Esophagus muscularis mucosa (tissue), 4 donors: ENCODE data around the gene GPC6. TPM values are rescaled to one million over a fixed set of nuclear protein-coding genes. Genes with fewer than 3 reads are reported as not detected.

Experiments
- DNase-seq: peaks from one replicate; pipeline ENCODE4 v3.0.0-alpha.2; 2017; ENCODE audit errors: extremely low spot score
- H3K27ac ChIP-seq, 4 donors: fragments of 200-600 bp; sonication (generic); replicated peaks in 1 of 4; 1 replicate in 3 of 4; 2 replicates in 1 of 4; pipeline ENCODE4 v1.5.1; 2016 to 2019; ENCODE audit warnings: mild to moderate bottlenecking in 1 of 4
- H3K27me3 ChIP-seq, 4 donors: fragments of 200-600 bp; sonication (generic); one replicate each; pipeline versions ENCODE4 v1.5.1 to v1.6.0; 2016 to 2019
- H3K36me3 ChIP-seq, 4 donors: fragments of 200-600 bp; sonication (generic); one replicate each; pipeline ENCODE4 v1.5.1; 2016 to 2019
- H3K4me1 ChIP-seq, 4 donors: fragments of 200-600 bp; sonication (generic); one replicate each; pipeline ENCODE4 v1.5.1; 2016 to 2019
- H3K4me3 ChIP-seq, 4 donors: fragments of 200-600 bp; sonication (generic); 1 replicate in 2 of 4; 2 replicates in 2 of 4; pipeline ENCODE4 v1.5.1; 2016 to 2019; ENCODE audit warnings: mild to moderate bottlenecking in 4 of 4, moderate library complexity in 1 of 4
- H3K9me3 ChIP-seq, 4 donors: fragments of 200-600 bp; sonication (generic); 1 replicate in 3 of 4; 2 replicates in 1 of 4; pipeline ENCODE4 v1.5.1; 2016 to 2019
- EP300 ChIP-seq: sonication (generic); formaldehyde crosslinking; IDR thresholded peaks from one replicate; pipeline ENCODE4 v1.6.1; 2017; ENCODE audit warnings: antibody characterized with exemption
- POLR2A ChIP-seq: fragments of 450-650 bp; IDR thresholded peaks from one replicate; pipeline ENCODE4 v1.6.1; 2017; ENCODE audit warnings: antibody characterized with exemption, moderate library complexity, mild to moderate bottlenecking, low read depth
- POLR2AphosphoS5 ChIP-seq, 2 donors: sonication (generic); formaldehyde crosslinking; IDR thresholded peaks; one replicate each; pipeline ENCODE4 v1.6.1; 2017; ENCODE audit warnings: antibody characterized with exemption in 2 of 2
- WGBS: methylation state at CpG from one replicate; pipeline ENCODE4 v1.1.5; 2018; 5-methylcytosine and 5-hydroxymethylcytosine counted together
- intact Hi-C: fragments of 100-400 bp; cut with DNase I; formaldehyde crosslinking; loops from one replicate; pipeline ENCODE4 v1.15.1; 2023
- total RNA-seq, 4 donors: library from RNA; depleted of rRNA; stranded (reverse); fragments of >200 nt; gene quantifications; one replicate each; pipeline versions ENCODE4 v1.1.0 to v1.2.1, GENCODE V29; 2016
- TF ChIP-seq, protein P1 (sequence below), 3 experiments: fragments of 200-600 bp in 2 of 3; fragments of 450-650 bp in 1 of 3; sonication (generic) in 2 of 3; IDR thresholded peaks; one replicate each; pipeline ENCODE4 v1.5.1; 2017 to 2019; ENCODE audit warnings: antibody characterized with exemption in 3 of 3, mild to moderate bottlenecking in 2 of 3, moderate library complexity in 1 of 3

GPC6 gene
- total RNA-seq, 4 donors from 2014 or later = 6.5 to 17.2 (median 13.5) TPM

- Histone ChIP-seq H3K27ac (no peak overlapping the region), H3K4me3 (no peak overlapping the region), H3K4me1 (no peaks in the 10 kb centered on the region), H3K27me3 (no peaks in the 10 kb centered on the region), H3K36me3 (no peaks in the 10 kb centered on the region), H3K9me3 (no peaks in the 10 kb centered on the region)
- no peak for TF ChIP-seq POLR2A
- no peak for DNase-seq
- intact Hi-C loops = no loop called here
- 100% methylated on average over 2 of the region's 2 CpGs for WGBS
Measured at GRCh38 chr13:93264876-93265275, 38.3 kb downstream of the GPC6 start.

DNA sequence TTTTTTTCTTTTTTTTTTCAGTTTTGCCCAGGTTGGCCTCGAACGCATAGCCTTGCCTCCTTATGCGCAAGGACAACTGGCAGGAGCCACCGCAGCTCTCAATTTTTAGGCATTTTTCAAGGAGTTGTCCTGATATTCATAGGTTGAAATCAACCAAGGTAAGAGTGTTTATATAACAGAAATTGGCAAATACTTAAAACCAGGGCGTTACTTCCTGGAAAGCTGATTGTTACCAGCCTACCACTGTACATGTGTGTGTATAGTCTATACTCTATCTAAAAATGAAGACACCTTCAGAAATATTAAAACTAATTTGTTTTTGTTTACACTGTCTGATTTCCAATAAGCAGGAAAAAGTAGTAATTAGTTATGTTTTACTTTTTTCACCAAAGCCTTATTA is 39.2 kb downstream of the GPC6 start:
- no peaks in the 10 kb centered on the region for H3K9me3 ChIP-seq
- no peak overlapping the region for H3K4me3 ChIP-seq
- TF ChIP-seq POLR2AphosphoS5 (IDR thresholded peaks at IDR 0.05) = no peak
- no peak for TF ChIP-seq POLR2A
- no peak for TF ChIP-seq EP300
- TF ChIP-seq, protein P1, sequence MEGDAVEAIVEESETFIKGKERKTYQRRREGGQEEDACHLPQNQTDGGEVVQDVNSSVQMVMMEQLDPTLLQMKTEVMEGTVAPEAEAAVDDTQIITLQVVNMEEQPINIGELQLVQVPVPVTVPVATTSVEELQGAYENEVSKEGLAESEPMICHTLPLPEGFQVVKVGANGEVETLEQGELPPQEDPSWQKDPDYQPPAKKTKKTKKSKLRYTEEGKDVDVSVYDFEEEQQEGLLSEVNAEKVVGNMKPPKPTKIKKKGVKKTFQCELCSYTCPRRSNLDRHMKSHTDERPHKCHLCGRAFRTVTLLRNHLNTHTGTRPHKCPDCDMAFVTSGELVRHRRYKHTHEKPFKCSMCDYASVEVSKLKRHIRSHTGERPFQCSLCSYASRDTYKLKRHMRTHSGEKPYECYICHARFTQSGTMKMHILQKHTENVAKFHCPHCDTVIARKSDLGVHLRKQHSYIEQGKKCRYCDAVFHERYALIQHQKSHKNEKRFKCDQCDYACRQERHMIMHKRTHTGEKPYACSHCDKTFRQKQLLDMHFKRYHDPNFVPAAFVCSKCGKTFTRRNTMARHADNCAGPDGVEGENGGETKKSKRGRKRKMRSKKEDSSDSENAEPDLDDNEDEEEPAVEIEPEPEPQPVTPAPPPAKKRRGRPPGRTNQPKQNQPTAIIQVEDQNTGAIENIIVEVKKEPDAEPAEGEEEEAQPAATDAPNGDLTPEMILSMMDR (IDR thresholded peaks at IDR 0.05) = no peak
- no peak for DNase-seq
- no peaks in the 10 kb centered on the region for H3K36me3 ChIP-seq
- intact Hi-C loops = no loop called here
- 98% methylated on average over 5 of the region's 5 CpGs for WGBS
- H3K4me1 ChIP-seq = no peaks in the 10 kb centered on the region
- no peak overlapping the region for H3K27ac ChIP-seq
- H3K27me3 ChIP-seq = no peaks in the 10 kb centered on the region

DNA sequence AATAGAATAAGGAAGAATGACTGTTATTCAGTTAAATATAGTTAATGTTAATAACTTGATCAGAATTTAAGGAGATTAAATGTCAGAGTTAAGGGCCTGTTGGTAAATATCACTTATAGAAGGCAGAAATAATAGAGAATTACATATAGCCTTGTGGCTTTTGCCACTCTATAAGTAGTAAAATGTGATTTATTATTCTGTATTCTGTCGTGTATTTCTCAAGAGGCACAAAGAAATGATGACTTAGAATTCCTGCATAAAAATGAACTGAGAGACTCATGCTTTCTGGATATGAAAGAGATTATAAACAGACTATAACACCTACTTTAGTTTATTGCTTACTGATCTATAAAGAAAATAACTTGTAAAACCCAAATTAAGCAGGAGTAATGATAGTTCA is 40.1 kb downstream of the GPC6 start:
- H3K27ac ChIP-seq = no peak overlapping the region
- H3K36me3 ChIP-seq = no peaks in the 10 kb centered on the region
- no peaks in the 10 kb centered on the region for H3K4me1 ChIP-seq
- WGBS = 86% methylated on average over 1 of the region's 1 CpG
- no peak overlapping the region for H3K4me3 ChIP-seq
- H3K27me3 ChIP-seq = no peaks in the 10 kb centered on the region
- TF ChIP-seq POLR2A = no peak
- TF ChIP-seq, protein P1 (IDR thresholded peaks at IDR 0.05) = no peak
- no peak for TF ChIP-seq POLR2AphosphoS5 (IDR thresholded peaks at IDR 0.05)
- intact Hi-C loops = no loop called here
- H3K9me3 ChIP-seq = no peaks in the 10 kb centered on the region
- no peak for DNase-seq

- H3K4me1 ChIP-seq = no peaks in the 10 kb centered on the region
- TF ChIP-seq POLR2A (no peak), EP300 (no peak), POLR2AphosphoS5 (IDR thresholded peaks at IDR 0.05) (no peak)
- TF ChIP-seq, protein P1 (IDR thresholded peaks at IDR 0.05) = no peak
- DNase-seq = no peak
- H3K4me3 ChIP-seq = no peak overlapping the region
- no peaks in the 10 kb centered on the region for H3K27me3 ChIP-seq
- 89% methylated on average over 7 of the region's 7 CpGs for WGBS
- H3K36me3 ChIP-seq = no peaks in the 10 kb centered on the region
- no peak overlapping the region for H3K27ac ChIP-seq
- no peaks in the 10 kb centered on the region for H3K9me3 ChIP-seq
- intact Hi-C loops = no loop called here
Measured at GRCh38 chr13:93268327-93269028, 41.9 kb downstream of the GPC6 start.

GRCh38 chr13:93270769-93271742 is 44.4 kb downstream of the GPC6 start:
- no peak for DNase-seq
- H3K27me3 ChIP-seq = no peaks in the 10 kb centered on the region
- H3K27ac ChIP-seq = no peak overlapping the region
- TF ChIP-seq, protein P1 (IDR thresholded peaks at IDR 0.05) = no peak
- TF ChIP-seq EP300 (no peak), POLR2AphosphoS5 (IDR thresholded peaks at IDR 0.05) (no peak), POLR2A (no peak)
- WGBS = 52% methylated on average over 5 of the region's 5 CpGs
- H3K36me3 ChIP-seq = no peaks in the 10 kb centered on the region
- H3K4me1 ChIP-seq = no peaks in the 10 kb centered on the region
- no peak overlapping the region for H3K4me3 ChIP-seq
- H3K9me3 ChIP-seq = no peaks in the 10 kb centered on the region
- intact Hi-C loops = no loop called here
